ENCODE results near the gene DNAAF1. TPM values are rescaled to one million over a fixed set of nuclear protein-coding genes. Genes with fewer than 3 reads are reported as not detected.

Gene DNAAF1
- total RNA-seq, 4 donors from 2014 or later = not detected

GRCh38 chr16:84138500-84138823, 6.6 kb upstream of the DNAAF1 start:
- DNase-seq = no peak
- no peak overlapping the region for H3K4me3 ChIP-seq
- H3K27ac ChIP-seq = no peak overlapping the region
- no peaks in the 10 kb centered on the region for H3K27me3 ChIP-seq
- no peaks in the 10 kb centered on the region for H3K9me3 ChIP-seq
- peaks cover 0 to under 1% (median 0%) of the 10 kb centered on the region in 4 donors for H3K4me1 ChIP-seq
- H3K36me3 ChIP-seq = no peaks in the 10 kb centered on the region
- no peak for TF ChIP-seq CTCF (IDR thresholded peaks at IDR 0.05)
- no peak for TF ChIP-seq POLR2A (IDR thresholded peaks at IDR 0.05)

GRCh38 chr16:84138824-84139627, 6.1 kb upstream of the DNAAF1 start:
- H3K4me3 ChIP-seq = no peak overlapping the region
- H3K27ac ChIP-seq = no peak overlapping the region
- H3K27me3 ChIP-seq = no peaks in the 10 kb centered on the region
- H3K36me3 ChIP-seq = no peaks in the 10 kb centered on the region
- TF ChIP-seq CTCF (IDR thresholded peaks at IDR 0.05) = no peak
- no peak for TF ChIP-seq POLR2A (IDR thresholded peaks at IDR 0.05)
- no peak for DNase-seq
- H3K4me1 ChIP-seq = peaks cover 0 to 6% (median 0%) of the 10 kb centered on the region in 4 donors
- H3K9me3 ChIP-seq = no peaks in the 10 kb centered on the region

GRCh38 chr16:84139628-84140258, 5.4 kb upstream of the DNAAF1 start:
- peaks cover 0 to 9% (median 0%) of the 10 kb centered on the region in 4 donors for H3K4me1 ChIP-seq
- H3K27me3 ChIP-seq = no peaks in the 10 kb centered on the region
- no peak for DNase-seq
- H3K36me3 ChIP-seq = no peaks in the 10 kb centered on the region
- no peak overlapping the region for H3K4me3 ChIP-seq
- H3K9me3 ChIP-seq = no peaks in the 10 kb centered on the region
- no peak for TF ChIP-seq CTCF (IDR thresholded peaks at IDR 0.05)
- no peak for TF ChIP-seq POLR2A (IDR thresholded peaks at IDR 0.05)
- no peak overlapping the region for H3K27ac ChIP-seq

GRCh38 chr16:84141143-84141670, 3.9 kb upstream of the DNAAF1 start:
- Histone ChIP-seq H3K27me3 (no peaks in the 10 kb centered on the region), H3K4me3 (no peak overlapping the region), H3K4me1 (peaks cover 0 to 16% (median 2%) of the 10 kb centered on the region in 4 donors), H3K9me3 (no peaks in the 10 kb centered on the region), H3K27ac (no peak overlapping the region), H3K36me3 (no peaks in the 10 kb centered on the region)
- TF ChIP-seq CTCF (IDR thresholded peaks at IDR 0.05) (no peak), POLR2A (IDR thresholded peaks at IDR 0.05) (no peak)
- no peak for DNase-seq

GRCh38 chr16:84143081-84143480, 2.0 kb upstream of the DNAAF1 start:
- Histone ChIP-seq H3K4me1 (peaks cover 0 to 16% (median 2%) of the 10 kb centered on the region in 4 donors), H3K36me3 (no peaks in the 10 kb centered on the region), H3K4me3 (no peak overlapping the region), H3K27ac (no peak overlapping the region), H3K9me3 (no peaks in the 10 kb centered on the region), H3K27me3 (no peaks in the 10 kb centered on the region)
- DNase-seq = no peak
- TF ChIP-seq POLR2A (IDR thresholded peaks at IDR 0.05) (no peak), CTCF (IDR thresholded peaks at IDR 0.05) (no peak)
